ENCODE measurements around the gene AUTS2. TPM values are rescaled to one million over a fixed set of nuclear protein-coding genes. Genes with fewer than 3 reads are reported as not detected.

Gene AUTS2
- total and polyA plus RNA-seq, 4 donors: 4.9 to 24.4 (median 7.0) TPM

DNA sequence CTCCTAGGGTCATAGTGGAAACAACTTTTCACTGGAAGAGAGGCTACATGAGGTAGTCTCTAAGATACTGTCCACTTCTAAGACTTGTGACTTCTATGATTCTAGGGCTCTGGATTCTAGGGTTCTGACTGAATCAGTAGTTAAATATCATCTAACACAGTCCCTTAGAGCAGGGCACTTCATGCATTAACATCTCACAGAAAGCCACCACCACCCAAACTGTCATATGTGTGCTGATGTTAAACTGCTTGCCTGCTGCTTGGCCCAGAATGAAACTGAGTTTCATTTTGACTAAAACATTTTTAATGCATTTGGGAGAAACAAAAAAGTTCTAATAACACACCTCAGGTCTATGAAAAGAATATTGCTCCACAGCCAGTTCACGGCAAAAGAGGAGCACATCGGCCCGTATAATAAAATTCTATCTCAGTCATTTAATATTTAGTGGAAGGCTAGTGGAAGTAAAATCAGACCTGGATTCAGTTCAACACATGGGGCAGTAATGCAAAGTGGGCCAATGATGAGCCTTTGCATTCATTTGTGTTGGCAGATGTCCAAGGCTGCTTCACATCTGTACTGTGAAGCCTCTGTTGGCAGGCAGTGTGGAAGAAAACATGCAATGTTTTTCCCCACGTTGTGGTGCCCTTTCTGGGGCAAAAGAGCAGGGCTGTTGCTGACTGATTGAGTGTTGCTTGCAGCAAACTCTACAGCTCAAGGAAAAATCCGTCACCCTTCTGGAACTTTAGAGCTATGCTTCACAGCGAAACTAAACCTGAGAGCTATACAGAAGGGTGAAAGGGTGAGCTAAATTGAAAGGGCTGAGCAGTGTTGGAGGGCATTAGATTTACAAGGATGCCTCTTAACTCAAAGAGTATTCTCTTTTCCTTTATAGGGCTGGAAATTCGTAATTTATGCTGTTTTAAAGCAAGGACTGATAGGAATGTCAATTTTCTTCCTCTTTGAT is 33.5 kb upstream of the AUTS2 start:
- no peak overlapping the region for H3K9ac ChIP-seq (ENCODE audit: low read depth in 1 of 2, low read length in 2 of 2)
- 62% methylated on average over 7 of the region's 7 CpGs for WGBS
- no peaks in the 10 kb centered on the region for H3K9me3 ChIP-seq (ENCODE audit: control insufficient read depth in 4 of 4, low read length in 3 of 4)
- no peak overlapping the region for H3K4me3 ChIP-seq (ENCODE audit: low read depth in 1 of 3, low read length in 3 of 3)
- TF ChIP-seq, protein P1, sequence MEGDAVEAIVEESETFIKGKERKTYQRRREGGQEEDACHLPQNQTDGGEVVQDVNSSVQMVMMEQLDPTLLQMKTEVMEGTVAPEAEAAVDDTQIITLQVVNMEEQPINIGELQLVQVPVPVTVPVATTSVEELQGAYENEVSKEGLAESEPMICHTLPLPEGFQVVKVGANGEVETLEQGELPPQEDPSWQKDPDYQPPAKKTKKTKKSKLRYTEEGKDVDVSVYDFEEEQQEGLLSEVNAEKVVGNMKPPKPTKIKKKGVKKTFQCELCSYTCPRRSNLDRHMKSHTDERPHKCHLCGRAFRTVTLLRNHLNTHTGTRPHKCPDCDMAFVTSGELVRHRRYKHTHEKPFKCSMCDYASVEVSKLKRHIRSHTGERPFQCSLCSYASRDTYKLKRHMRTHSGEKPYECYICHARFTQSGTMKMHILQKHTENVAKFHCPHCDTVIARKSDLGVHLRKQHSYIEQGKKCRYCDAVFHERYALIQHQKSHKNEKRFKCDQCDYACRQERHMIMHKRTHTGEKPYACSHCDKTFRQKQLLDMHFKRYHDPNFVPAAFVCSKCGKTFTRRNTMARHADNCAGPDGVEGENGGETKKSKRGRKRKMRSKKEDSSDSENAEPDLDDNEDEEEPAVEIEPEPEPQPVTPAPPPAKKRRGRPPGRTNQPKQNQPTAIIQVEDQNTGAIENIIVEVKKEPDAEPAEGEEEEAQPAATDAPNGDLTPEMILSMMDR (IDR thresholded peaks at IDR 0.05; ENCODE audit: low read depth, low read length, missing input control): no peak
- TF ChIP-seq HNF4A (conservative IDR thresholded peaks at IDR 0.05): peak; percentile 36 to 38
- peak in 1 of 2 donors; percentile 54 for TF ChIP-seq RAD21 (IDR thresholded peaks at IDR 0.05)
- H3K27me3 ChIP-seq (ENCODE audit: control insufficient read depth in 4 of 4, insufficient read depth in 4 of 4, low read length in 3 of 4): no peaks in the 10 kb centered on the region
- no peak overlapping the region for H3K27ac ChIP-seq (ENCODE audit: low read depth in 1 of 2, low read length in 2 of 2)
- H3K4me1 ChIP-seq (ENCODE audit: control insufficient read depth in 4 of 4, insufficient read depth in 4 of 4, low read length in 3 of 4): peaks cover 0 to 4% (median 1%) of the 10 kb centered on the region in 4 donors
- H3K36me3 ChIP-seq (ENCODE audit: control insufficient read depth in 4 of 4, insufficient read depth in 3 of 4, low read depth in 1 of 4, low read length in 3 of 4): no peaks in the 10 kb centered on the region
- DNase-seq (ENCODE audit: low spot score): no peak

DNA sequence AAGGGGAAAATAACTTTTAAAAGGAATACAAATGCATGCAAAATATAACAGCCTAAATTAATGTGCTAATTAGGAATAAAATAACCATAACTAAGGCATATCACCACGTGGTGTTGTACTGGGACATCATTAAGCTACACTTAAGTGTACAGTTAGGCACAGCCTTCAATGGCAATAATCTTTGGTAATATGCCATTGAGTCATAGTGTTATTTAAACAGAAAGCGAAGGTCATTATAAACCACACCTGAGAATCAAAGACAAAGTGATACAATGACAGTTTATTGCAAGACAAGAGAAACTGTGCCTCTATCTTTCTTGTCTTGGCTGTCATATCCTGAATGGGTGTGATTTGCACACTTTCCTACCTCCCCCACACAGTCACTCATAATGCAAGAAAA is 30.5 kb upstream of the AUTS2 start:
- WGBS: 66% methylated on average over 2 of the region's 2 CpGs

More for the DNA sequence above, 30.5 kb upstream of the AUTS2 start:
- H3K9me3 ChIP-seq (ENCODE audit: control insufficient read depth in 4 of 4, low read length in 3 of 4): no peaks in the 10 kb centered on the region
- no peak overlapping the region for H3K27ac ChIP-seq (ENCODE audit: low read depth in 1 of 2, low read length in 2 of 2)
- no peaks in the 10 kb centered on the region for H3K36me3 ChIP-seq (ENCODE audit: control insufficient read depth in 4 of 4, insufficient read depth in 3 of 4, low read depth in 1 of 4, low read length in 3 of 4)
- no peak overlapping the region for H3K4me3 ChIP-seq (ENCODE audit: low read depth in 1 of 3, low read length in 3 of 3)
- no peak overlapping the region for H3K9ac ChIP-seq (ENCODE audit: low read depth in 1 of 2, low read length in 2 of 2)
- TF ChIP-seq, protein P2, sequence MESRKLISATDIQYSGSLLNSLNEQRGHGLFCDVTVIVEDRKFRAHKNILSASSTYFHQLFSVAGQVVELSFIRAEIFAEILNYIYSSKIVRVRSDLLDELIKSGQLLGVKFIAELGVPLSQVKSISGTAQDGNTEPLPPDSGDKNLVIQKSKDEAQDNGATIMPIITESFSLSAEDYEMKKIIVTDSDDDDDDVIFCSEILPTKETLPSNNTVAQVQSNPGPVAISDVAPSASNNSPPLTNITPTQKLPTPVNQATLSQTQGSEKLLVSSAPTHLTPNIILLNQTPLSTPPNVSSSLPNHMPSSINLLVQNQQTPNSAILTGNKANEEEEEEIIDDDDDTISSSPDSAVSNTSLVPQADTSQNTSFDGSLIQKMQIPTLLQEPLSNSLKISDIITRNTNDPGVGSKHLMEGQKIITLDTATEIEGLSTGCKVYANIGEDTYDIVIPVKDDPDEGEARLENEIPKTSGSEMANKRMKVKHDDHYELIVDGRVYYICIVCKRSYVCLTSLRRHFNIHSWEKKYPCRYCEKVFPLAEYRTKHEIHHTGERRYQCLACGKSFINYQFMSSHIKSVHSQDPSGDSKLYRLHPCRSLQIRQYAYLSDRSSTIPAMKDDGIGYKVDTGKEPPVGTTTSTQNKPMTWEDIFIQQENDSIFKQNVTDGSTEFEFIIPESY (IDR thresholded peaks at IDR 0.05): no peak
- TF ChIP-seq GABPA (IDR thresholded peaks at IDR 0.05 in 1 of 2, conservative IDR thresholded peaks at IDR 0.05 in 1 of 2) (no peak), TAF1 (conservative IDR thresholded peaks at IDR 0.05) (no peak), NR2F2 (IDR thresholded peaks at IDR 0.05) (no peak), RAD21 (IDR thresholded peaks at IDR 0.05) (no peak), HNF4A (conservative IDR thresholded peaks at IDR 0.05) (no peak), YY1 (IDR thresholded peaks at IDR 0.05) (no peak), RXRA (IDR thresholded peaks at IDR 0.05) (no peak), SP1 (IDR thresholded peaks at IDR 0.05) (no peak), EGR1 (IDR thresholded peaks at IDR 0.05; ENCODE audit: low read depth in 2 of 2) (no peak), FOXA2 (IDR thresholded peaks at IDR 0.05) (no peak), FOXA1 (IDR thresholded peaks at IDR 0.05) (no peak), JUND (IDR thresholded peaks at IDR 0.05) (no peak), HNF4G (IDR thresholded peaks at IDR 0.05) (no peak)
- TF ChIP-seq, protein P1 (IDR thresholded peaks at IDR 0.05; ENCODE audit: low read depth, low read length, missing input control): no peak
- TF ChIP-seq, protein P3, sequence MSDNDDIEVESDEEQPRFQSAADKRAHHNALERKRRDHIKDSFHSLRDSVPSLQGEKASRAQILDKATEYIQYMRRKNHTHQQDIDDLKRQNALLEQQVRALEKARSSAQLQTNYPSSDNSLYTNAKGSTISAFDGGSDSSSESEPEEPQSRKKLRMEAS (IDR thresholded peaks at IDR 0.05): no peak
- TF ChIP-seq, protein P4, sequence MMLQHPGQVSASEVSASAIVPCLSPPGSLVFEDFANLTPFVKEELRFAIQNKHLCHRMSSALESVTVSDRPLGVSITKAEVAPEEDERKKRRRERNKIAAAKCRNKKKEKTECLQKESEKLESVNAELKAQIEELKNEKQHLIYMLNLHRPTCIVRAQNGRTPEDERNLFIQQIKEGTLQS (IDR thresholded peaks at IDR 0.05): no peak
- TF ChIP-seq, protein P5, sequence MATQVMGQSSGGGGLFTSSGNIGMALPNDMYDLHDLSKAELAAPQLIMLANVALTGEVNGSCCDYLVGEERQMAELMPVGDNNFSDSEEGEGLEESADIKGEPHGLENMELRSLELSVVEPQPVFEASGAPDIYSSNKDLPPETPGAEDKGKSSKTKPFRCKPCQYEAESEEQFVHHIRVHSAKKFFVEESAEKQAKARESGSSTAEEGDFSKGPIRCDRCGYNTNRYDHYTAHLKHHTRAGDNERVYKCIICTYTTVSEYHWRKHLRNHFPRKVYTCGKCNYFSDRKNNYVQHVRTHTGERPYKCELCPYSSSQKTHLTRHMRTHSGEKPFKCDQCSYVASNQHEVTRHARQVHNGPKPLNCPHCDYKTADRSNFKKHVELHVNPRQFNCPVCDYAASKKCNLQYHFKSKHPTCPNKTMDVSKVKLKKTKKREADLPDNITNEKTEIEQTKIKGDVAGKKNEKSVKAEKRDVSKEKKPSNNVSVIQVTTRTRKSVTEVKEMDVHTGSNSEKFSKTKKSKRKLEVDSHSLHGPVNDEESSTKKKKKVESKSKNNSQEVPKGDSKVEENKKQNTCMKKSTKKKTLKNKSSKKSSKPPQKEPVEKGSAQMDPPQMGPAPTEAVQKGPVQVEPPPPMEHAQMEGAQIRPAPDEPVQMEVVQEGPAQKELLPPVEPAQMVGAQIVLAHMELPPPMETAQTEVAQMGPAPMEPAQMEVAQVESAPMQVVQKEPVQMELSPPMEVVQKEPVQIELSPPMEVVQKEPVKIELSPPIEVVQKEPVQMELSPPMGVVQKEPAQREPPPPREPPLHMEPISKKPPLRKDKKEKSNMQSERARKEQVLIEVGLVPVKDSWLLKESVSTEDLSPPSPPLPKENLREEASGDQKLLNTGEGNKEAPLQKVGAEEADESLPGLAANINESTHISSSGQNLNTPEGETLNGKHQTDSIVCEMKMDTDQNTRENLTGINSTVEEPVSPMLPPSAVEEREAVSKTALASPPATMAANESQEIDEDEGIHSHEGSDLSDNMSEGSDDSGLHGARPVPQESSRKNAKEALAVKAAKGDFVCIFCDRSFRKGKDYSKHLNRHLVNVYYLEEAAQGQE (IDR thresholded peaks at IDR 0.05): no peak
- DNase-seq (ENCODE audit: low spot score): no peak
- peaks cover 0 to 4% (median 1%) of the 10 kb centered on the region in 4 donors for H3K4me1 ChIP-seq (ENCODE audit: control insufficient read depth in 4 of 4, insufficient read depth in 4 of 4, low read length in 3 of 4)
- no peaks in the 10 kb centered on the region for H3K27me3 ChIP-seq (ENCODE audit: control insufficient read depth in 4 of 4, insufficient read depth in 4 of 4, low read length in 3 of 4)
